GM19395 (cell line): ENCODE results near the gene CCDC66.
"Not testable (repeated sequence)": the region's sequence is repeated elsewhere in the genome, so short reads cannot be mapped to it uniquely, and the experiment has no call there.

Experiments used
- ATAC-seq: cut with Tn5 transposase; IDR thresholded peaks from one replicate; pipeline ENCODE4 v1.9.1; 2021; ENCODE audit warnings: mild to moderate bottlenecking, moderate library complexity; ENCODE audit not compliant: unreplicated experiment

Gene CCDC66

DNA sequence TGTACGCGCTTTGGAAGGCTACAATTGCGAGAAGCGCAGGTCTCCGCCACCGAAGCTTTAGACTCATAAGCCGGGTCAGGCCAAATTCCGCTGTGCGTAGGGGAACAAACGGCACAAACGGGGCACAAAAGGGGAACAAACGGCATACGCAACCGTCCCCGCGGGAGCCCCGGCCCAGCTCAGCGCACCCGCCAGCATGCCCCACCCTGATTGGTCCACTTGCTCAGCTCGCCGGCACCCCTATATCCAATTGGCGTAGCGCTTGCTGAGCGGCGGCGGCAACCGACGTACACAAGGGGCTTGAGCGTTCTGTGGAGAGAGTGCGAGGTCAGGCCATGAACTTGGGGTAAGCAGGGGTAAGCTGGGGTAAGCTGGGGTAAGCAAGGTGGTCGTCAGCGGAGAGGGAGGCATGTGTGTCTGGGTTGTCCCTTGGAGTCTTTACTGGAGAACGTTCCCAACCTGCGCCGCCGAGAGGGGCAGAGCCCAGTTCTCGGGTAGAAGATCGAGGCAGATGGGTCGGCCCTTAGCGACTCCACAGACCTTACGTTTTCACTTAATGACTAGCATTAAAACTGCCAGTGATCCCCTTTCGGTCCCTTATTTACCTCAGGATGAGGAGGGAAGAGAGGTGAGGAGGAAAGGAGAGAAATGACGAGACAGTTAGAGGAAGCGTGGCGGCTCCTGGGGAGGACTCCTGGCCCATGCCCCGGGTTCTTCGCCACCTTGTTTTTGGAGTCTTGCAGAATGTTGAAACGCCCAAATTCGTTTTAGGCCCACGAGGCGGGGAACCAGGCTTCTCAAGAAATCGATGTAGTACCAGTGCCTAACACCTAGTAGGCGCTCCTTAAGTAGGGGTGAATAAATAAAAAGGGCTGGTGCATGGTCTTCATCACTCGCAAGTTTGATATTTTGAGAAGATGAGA is at the start of gene CCDC66:
CCDC66 (plus strand) TSS at position 268 of the 923 bp plus-strand sequence; CDS start at position 336, 68 bp downstream.
- ATAC-seq, result peak; percentile 99

DNA sequence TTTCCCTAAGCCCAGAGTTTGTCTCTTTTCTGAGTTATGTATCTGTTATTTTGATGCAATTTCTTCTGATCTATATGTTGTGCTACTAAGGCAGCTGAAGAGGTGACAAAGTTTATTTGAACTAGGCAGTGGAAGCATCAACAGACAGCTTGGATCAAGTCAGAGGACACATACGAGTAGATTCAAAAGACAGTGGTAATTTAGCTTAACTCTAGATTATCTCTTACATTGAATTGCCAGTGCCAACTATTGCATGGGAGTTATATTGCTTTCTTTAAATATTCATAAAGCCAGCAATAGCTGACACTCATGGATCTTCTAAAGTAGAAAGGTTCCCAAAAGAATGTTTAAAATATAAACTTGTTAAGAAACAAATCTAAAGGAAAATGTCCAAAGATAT is 37.3 kb upstream of the CCDC66 start:
- no peak for ATAC-seq

DNA sequence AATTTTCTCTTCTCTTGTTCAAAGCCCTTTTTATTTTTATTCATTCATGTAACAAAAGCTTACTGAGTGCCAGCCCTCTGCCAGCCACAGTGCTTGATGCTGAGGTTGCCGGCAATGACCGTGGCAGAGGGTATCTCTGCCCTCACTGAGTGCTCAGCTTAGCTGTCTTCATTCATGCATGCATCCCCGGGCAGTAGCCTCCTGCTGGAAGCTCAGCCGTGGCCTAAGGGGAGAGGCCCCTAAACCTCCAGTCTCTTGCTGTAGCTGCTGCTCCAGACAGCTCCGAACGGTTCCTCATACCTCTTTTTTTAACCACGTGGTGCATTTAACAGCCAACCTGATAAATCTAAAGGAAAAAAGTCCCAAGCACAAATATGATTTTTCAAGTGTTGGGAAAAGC is 34.6 kb upstream of the CCDC66 start:
- ATAC-seq, result no peak

- no peak for ATAC-seq
Observed at GRCh38 chr3:56525291-56525690, 31.7 kb upstream of the CCDC66 start.

DNA sequence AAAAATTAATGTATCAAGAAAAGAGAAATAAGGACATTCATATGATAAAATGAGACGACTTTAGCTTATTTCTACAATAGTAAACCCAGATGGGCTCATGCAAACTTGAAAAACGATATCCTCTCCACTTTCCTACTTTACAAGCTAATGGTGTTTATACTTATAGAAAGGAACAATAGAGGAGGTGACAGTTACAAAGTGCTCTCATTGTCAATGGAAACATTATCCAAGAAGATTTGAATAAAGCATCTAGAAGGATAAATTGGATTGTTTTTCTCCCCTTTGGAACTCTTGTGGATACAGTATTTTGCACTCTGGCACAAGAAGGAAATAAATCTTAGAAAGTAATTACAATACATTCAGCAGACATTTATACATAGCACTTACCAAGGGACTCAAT is 20.2 kb upstream of the CCDC66 start:
- no peak for ATAC-seq

DNA sequence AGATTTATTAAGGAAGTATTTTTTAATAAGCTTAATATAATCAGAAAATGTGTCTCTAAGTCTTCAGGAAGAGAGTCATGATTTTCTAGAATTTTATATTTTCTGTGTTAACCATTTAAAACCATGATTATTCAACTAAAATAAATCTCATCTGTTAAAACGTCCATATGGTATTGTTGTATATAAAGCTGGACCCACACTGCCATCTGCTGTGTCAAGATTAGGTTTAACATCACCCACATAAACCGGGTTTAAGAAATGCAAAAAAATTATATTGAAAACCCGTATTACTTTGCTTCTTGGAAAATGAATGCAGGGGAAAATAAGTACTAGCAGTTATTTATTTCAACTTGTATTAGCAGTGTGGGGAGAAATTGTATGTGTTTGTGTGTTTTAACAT is 9.5 kb upstream of the CCDC66 start:
- no peak for ATAC-seq

- ATAC-seq, result peak; percentile 16
Observed at GRCh38 chr3:56557831-56558170, 826 bp downstream of the CCDC66 start.

DNA sequence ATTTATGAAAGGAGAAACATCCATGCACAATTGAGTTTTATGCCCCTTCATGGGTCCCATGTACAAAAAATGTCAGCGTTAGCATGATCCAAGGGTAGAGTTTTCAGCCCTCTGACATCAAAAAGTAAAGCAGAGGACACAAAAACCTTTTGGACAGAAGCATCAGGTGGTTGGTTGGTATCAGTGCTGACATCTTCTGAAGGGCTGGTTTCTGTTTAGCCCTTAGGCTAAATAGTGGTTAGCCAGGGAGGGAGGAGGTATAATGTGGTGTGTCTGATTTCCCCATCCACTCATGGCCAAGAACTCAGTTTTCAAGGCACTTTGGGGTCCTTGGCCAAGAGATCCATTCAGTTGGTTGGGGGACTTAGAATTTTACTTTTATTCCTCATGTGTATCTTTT is 16.5 kb downstream of the CCDC66 start:
- no peak for ATAC-seq

DNA sequence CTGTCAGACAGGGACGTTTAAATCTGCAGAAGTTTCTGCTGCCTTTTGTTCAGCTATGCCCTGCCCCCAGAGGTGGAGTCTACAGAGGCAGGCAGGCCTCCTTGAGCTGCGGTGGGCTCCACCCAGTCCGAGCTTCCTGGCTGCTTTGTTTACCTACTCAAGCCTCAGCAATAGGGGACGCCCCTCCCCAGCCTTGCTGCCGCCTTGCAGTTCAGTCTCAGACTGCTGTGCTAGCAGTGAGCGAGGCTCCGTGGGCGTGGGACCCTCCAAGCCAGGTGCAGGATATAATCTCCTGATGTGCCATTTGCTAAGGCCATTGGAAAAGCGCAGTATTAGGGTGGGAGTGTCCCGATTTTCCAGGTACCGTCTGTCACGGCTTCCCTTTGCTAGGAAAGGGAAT is 25.0 kb downstream of the CCDC66 start:
- ATAC-seq, result not testable (repeated sequence)

GRCh38 chr3:56584275-56584674 is 27.3 kb downstream of the CCDC66 start:
- not testable (repeated sequence) for ATAC-seq

- no peak for ATAC-seq
Observed at GRCh38 chr3:56590814-56591213, 33.8 kb downstream of the CCDC66 start.

- no peak for ATAC-seq
Observed at GRCh38 chr3:56591262-56591661, 34.3 kb downstream of the CCDC66 start.

GRCh38 chr3:56593455-56594158 is 36.6 kb downstream of the CCDC66 start:
- ATAC-seq, result no peak

DNA sequence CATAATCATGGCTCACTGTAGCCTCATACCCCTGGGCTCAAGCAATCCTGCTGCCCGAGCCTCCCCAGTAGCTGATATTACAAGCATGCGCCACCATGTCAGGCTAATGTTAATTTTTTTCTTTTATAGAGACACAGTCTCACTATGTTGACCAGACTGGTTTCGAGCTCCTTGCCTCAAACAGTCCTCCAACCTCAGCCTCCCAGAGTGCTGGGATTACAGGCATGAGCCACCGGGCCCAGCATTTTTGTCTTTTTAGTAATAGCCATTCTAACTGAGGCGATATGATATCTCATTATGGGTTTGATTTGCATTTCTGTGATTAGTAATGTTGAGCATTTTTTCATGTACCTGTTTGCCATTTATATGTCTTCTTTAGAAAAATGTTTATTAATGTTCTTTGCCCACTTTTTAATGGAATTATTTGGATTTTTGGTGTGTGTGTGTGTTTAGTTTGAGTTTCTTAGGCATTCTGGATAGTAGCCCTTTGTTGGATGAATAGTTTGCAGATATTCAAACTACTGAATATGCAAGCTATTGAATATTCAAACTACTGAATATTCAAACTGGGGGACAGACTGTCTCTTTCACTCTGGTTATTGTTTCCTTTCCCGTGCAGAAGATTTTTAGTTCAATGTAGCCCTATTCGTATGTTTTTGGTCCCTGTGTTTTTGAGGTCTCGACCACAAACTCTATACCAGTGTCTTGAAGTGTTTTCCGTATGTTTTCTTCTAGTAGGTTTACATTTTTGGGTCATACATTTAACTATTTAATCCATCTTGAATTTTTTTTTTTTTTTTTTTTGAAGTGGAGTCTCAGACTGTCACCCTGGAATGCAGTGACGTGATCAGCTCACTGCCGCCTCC is 39.2 kb downstream of the CCDC66 start:
- ATAC-seq, result no peak

DNA sequence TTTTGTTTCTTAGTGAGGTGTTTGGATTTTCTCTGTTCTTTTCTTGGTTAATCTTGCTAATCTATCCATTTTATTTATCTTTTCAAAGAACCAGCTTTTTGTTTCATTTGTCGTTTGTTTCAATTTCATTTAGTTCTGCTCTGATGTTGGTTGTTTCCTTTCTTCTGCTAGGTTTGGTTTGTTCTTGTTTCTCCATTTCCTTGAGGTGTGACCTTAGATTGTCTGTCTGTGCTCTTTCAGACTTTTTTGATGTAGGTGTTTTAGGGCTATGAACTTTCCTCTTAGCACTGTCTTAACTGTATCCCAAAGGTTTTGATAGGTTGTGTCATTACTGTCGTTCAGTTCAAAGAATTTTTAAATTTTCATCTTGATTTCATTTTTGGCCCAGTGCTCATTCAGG is 51.5 kb downstream of the CCDC66 start:
- ATAC-seq, result not testable (repeated sequence)

GRCh38 chr3:56610669-56611335 is 53.8 kb downstream of the CCDC66 start:
- ATAC-seq, result no peak

DNA sequence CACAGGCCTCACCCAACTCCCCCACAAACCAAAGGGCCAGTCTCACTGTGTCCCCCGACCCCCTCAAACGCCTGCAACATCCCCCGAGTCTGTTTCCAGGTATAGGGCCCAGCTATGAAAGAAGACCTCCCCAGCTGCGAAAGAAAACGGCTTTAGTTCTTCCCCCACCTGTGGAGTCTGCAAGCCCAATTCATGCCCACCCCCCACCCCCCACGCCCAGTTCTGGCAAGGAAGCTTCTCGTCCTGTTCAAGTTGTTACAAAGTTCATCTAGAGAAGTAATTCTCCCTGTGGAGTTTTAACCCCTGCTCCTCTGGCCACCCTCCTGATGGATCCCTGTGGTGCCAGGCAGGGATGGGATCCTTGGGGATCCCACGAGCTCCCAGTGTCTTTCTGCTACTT is 54.4 kb downstream of the CCDC66 start:
- ATAC-seq, result no peak

GRCh38 chr3:56612146-56612545 is 55.2 kb downstream of the CCDC66 start:
- no peak for ATAC-seq

DNA sequence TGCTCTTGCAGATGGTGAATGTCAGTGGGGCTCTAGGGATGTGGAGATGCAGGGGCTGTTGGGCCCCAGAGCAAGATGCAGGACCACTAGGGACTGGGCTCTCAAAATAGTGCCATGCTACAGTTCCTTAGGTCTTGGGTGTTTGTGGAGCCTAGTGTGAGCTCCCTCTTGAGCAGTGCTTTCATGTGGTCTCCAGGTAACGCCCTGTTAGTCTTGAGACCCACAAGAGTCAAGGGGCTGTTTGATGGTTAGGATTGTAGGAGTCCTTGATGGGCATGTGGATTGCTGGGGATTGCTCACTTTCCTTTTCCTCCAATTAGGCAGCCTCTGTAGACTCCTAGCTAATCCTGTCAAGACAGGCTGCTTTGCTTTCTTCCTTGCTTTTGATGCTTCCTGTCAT is 56.0 kb downstream of the CCDC66 start:
- ATAC-seq, result no peak

DNA sequence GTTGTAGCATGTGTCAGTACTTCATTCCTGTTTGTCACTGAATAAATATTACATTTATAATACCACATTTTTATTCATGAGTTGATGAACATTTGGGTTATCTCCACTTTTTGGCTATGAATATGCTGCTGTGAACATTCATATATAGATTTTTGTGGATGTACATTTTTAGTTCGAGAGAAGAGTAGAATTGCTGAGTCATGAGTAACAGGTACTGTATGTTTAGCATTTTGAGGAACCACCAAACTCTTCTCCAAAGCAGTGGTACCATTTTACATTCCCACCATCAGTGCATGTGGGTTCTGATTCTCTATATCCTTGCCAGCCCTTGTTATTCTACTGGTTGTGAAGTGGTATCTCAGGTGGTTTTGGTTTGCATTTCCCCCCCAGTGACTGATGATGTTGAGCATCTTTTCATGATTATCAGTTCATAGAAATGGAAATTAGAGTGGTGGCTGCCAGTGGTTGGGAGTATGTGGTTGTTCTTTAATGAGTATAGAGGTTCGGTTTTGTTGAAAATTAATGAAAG is 59.6 kb downstream of the CCDC66 start:
- ATAC-seq, result no peak
